Gastrocnemius medialis (tissue), 4 donors: ENCODE data around the gene MYH9. TPM values are rescaled to one million over a fixed set of nuclear protein-coding genes. Genes with fewer than 3 reads are reported as not detected.

Experiments used
- ATAC-seq, 2 donors: fragments of 150-250 bp; one replicate each; pipeline ENCODE4 v1.9.1; 2016
- DNase-seq, 2 donors: peaks; one replicate each; pipeline ENCODE4 v3.0.0-alpha.2; 2019
- H3K27ac ChIP-seq, 4 donors: fragments of 200-600 bp; sonication (generic); 1 replicate in 1 of 4; 2 replicates in 3 of 4; pipeline ENCODE4 v1.5.1; 2016 to 2018; ENCODE audit warnings: mild to moderate bottlenecking in 2 of 4, moderate library complexity in 1 of 4
- H3K27me3 ChIP-seq, 3 donors: fragments of 200-600 bp; sonication (generic) in 2 of 3; 1 replicate in 1 of 3; 2 replicates in 2 of 3; pipeline versions ENCODE4 v1.5.1 to v1.6.0; 2016 to 2019; ENCODE audit warnings: mild to moderate bottlenecking in 1 of 3, moderate library complexity in 1 of 3
- H3K36me3 ChIP-seq, 2 donors: fragments of 200-600 bp; sonication (generic) in 1 of 2; one replicate each; pipeline ENCODE4 v1.5.1; 2017 to 2018
- H3K4me1 ChIP-seq, 2 donors: fragments of 200-600 bp; sonication (generic) in 1 of 2; one replicate each; pipeline ENCODE4 v1.5.1; 2016 to 2017; ENCODE audit warnings: mild to moderate bottlenecking in 2 of 2
- H3K4me3 ChIP-seq, 4 donors: fragments of 200-600 bp; sonication (generic) in 3 of 4; 1 replicate in 1 of 4; 2 replicates in 3 of 4; pipeline ENCODE4 v1.5.1; 2016 to 2019; ENCODE audit warnings: mild to moderate bottlenecking in 2 of 4
- H3K9me3 ChIP-seq, 3 donors: fragments of 200-600 bp; sonication (generic) in 2 of 3; 1 replicate in 1 of 3; 2 replicates in 2 of 3; pipeline ENCODE4 v1.5.1; 2016 to 2019
- POLR2A ChIP-seq, 2 donors: fragments of 450-650 bp; IDR thresholded peaks; one replicate each; pipeline ENCODE4 v1.6.1; 2017; ENCODE audit warnings: antibody characterized with exemption in 2 of 2, mild to moderate bottlenecking in 2 of 2, moderate library complexity in 2 of 2
- in situ Hi-C, 4 donors: fragments of 200-750 bp; cut with MboI; loops; one replicate each; pipeline versions ENCODE4 v1.15.0 to v1.8.0; 2017; ENCODE audit warnings: low sequenced_read_pairs in 4 of 4
- intact Hi-C: fragments of 100-400 bp; cut with DNase I; formaldehyde crosslinking; loops from one replicate; pipeline ENCODE4 v1.15.1; 2023; ENCODE audit warnings: low total_unique reads
- total RNA-seq, 4 donors: library from RNA; depleted of rRNA; stranded (reverse); fragments of >200 nt; gene quantifications; one replicate each; pipeline versions ENCODE4 v1.1.0 to v1.2.3, GENCODE V29; 2016
- TF ChIP-seq, protein P1 (sequence below), 5 experiments: fragments of 450-650 bp in 3 of 5; fragments of 200-600 bp in 2 of 5; sonication (generic) in 2 of 5; IDR thresholded peaks in 4 of 5; conservative IDR thresholded peaks in 1 of 5; 1 replicate in 4 of 5; 2 replicates in 1 of 5; pipeline ENCODE4 v1.5.1; 2016 to 2019; ENCODE audit warnings: antibody characterized with exemption in 5 of 5, mild to moderate bottlenecking in 3 of 5, moderate library complexity in 3 of 5

The MYH9 gene
- total RNA-seq, 4 donors from 2014 or later, result 38.9 to 115 (median 104) TPM

DNA sequence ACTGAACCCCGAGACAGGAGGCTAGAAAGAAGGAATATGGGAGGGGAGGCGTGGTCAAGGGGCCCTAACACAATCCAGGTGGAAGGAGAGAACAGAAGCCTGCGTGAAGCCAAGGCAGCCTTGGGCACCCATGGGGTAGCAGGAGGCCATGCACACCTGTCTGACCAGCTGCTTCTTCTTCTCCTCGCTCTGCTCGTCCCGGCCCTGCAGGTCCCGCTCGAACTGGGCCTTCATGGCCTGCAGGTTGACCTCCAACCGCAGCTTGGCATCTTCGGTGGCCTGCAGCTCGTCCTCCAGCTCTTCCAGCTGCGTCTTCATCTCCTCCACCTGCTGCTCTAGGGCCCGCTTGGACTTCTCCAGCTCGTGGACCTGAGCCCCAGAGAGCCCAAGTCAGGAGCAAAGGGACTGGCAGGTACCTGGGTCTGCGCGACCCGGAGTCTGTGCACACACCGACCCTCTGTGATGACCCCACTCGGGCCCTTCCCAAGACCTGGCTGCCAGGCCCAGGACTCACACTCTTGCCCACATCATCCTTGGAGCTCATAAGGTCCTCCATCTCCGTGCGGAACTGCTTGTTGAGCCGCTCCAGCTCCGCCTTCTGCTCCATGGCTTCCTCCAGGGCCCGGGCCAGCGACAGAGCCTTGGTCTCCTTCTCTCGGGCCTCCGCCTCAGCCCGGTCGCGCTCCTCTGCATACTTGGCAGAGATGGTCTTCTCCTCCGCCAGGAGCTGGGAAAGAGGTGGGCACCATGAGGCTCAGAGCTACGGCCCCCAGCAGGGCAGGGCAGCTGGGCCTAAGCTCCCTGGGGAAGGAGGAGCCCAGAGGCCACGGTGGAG is 99.0 kb downstream of the MYH9 start:
- no peaks in the 10 kb centered on the region for H3K27me3 ChIP-seq
- in situ Hi-C loops, result no loop called here
- H3K9me3 ChIP-seq, result no peaks in the 10 kb centered on the region
- peaks cover 0 to 84% of the 10 kb centered on the region in 2 donors for H3K36me3 ChIP-seq
- H3K27ac ChIP-seq, result no peak overlapping the region
- no peak for ATAC-seq
- DNase-seq, result no peak
- TF ChIP-seq, protein P1, sequence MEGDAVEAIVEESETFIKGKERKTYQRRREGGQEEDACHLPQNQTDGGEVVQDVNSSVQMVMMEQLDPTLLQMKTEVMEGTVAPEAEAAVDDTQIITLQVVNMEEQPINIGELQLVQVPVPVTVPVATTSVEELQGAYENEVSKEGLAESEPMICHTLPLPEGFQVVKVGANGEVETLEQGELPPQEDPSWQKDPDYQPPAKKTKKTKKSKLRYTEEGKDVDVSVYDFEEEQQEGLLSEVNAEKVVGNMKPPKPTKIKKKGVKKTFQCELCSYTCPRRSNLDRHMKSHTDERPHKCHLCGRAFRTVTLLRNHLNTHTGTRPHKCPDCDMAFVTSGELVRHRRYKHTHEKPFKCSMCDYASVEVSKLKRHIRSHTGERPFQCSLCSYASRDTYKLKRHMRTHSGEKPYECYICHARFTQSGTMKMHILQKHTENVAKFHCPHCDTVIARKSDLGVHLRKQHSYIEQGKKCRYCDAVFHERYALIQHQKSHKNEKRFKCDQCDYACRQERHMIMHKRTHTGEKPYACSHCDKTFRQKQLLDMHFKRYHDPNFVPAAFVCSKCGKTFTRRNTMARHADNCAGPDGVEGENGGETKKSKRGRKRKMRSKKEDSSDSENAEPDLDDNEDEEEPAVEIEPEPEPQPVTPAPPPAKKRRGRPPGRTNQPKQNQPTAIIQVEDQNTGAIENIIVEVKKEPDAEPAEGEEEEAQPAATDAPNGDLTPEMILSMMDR (IDR thresholded peaks at IDR 0.05 in 4 of 5, conservative IDR thresholded peaks at IDR 0.05 in 1 of 5), result no peak
- no peak for TF ChIP-seq POLR2A (IDR thresholded peaks at IDR 0.05)
- H3K4me3 ChIP-seq, result no peak overlapping the region
- peaks cover 10 to 11% of the 10 kb centered on the region in 2 donors for H3K4me1 ChIP-seq
- intact Hi-C loops, result loop anchor here (10.0 kb wide), 1 partner anchor 354 kb away; no protein-coding TSS in a partner anchor

DNA sequence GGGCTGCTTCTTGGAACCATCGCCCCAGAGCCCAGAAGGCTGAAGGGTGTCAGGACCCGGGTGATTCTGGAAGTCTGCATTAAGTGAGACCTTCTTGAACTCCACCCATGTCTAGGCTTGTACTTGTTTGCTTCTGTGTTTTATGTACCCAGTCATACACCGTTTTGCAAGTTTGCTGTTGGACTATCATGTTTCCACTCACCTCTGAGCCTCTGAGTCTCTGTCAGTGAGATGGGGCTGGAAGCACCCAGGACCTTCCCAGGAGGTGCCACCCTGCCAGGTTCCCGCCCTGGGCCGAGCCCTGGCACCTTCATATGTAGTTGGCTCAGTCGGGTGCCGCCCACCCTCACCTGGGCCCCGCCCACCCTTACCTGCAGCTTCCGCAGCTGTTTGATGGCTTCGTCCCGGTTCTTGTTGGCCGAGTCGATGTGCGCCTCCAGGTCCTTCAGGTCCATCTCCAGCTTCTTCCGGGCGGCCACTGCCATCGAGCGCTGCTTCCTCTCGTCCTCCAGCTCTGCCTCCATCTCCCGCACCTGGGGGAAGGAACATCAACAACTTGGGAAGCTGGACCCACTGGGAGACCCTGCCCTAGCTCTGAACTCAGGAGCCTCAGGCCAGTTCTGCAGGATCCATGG is 99.8 kb downstream of the MYH9 start:
- in situ Hi-C loops, result no loop called here
- ATAC-seq (no peak), DNase-seq (no peak)
- Histone ChIP-seq H3K9me3 (no peaks in the 10 kb centered on the region), H3K27me3 (no peaks in the 10 kb centered on the region), H3K36me3 (peaks cover 0 to 81% of the 10 kb centered on the region in 2 donors), H3K27ac (no peak overlapping the region), H3K4me3 (no peak overlapping the region), H3K4me1 (peaks cover 10 to 11% of the 10 kb centered on the region in 2 donors)
- intact Hi-C loops, result loop anchor here (2.0 to 10.0 kb wide), 2 partner anchors 89 to 353 kb away; no protein-coding TSS in a partner anchor
- TF ChIP-seq, protein P1 (IDR thresholded peaks at IDR 0.05 in 4 of 5, conservative IDR thresholded peaks at IDR 0.05 in 1 of 5), result no peak
- no peak for TF ChIP-seq POLR2A (IDR thresholded peaks at IDR 0.05)

DNA sequence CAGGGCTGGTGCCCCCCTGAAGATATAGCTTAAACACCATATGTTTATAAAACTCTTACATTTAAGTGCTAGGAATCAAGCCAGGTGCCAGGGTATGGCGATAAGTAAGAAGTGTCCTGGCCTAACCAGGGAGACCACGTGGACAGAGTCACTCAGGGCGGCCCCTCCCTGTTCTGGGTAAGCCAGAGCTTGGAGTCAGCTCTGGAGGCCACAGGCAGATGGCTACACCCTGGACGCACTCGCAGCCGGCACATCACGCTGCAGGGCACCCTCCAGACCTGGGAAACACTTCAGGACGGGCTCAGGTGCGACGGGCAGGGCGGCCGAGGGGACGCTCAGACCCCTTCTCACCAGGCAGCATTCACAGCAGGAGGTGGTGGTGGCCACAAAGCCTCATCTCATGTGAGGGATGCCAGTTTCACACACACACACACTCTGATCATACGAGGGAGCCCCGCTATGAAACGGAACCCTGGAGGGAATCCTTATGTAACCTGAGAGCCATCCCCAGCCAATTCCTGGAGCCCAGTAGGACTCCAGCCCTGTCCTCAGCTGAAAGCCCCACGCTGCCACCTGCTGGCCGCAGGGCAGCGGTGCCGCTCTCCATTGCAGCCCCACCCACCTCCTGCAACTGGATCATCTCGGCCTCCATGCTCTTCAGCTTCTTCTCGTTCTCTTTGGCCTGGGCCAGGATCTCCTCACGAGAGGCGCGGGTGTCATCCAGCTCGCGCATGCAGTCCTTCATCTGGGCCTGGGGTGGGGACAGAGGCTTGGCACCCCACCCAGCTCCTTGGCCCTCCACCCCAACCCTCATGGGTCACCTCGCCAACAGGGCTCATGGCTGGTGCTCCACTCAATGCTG is 101.4 kb downstream of the MYH9 start:
- Histone ChIP-seq H3K4me3 (no peak overlapping the region), H3K9me3 (no peaks in the 10 kb centered on the region), H3K27ac (peak overlapping the region; percentile 4 to 61 (median 46)), H3K36me3 (peaks cover 0 to 83% of the 10 kb centered on the region in 2 donors), H3K4me1 (peaks cover 10 to 11% of the 10 kb centered on the region in 2 donors), H3K27me3 (no peaks in the 10 kb centered on the region)
- intact Hi-C loops (loop anchor here (1.0 to 10.0 kb wide), 3 partner anchors 88 to 352 kb away; no protein-coding TSS in a partner anchor), in situ Hi-C loops (no loop called here)
- ATAC-seq (peak; percentile 85 to 95), DNase-seq (peak; percentile 47 to 82)
- no peak for TF ChIP-seq POLR2A (IDR thresholded peaks at IDR 0.05)
- TF ChIP-seq, protein P1 (IDR thresholded peaks at IDR 0.05 in 4 of 5, conservative IDR thresholded peaks at IDR 0.05 in 1 of 5), result peak; percentile 88 to 97 (median 92)

DNA sequence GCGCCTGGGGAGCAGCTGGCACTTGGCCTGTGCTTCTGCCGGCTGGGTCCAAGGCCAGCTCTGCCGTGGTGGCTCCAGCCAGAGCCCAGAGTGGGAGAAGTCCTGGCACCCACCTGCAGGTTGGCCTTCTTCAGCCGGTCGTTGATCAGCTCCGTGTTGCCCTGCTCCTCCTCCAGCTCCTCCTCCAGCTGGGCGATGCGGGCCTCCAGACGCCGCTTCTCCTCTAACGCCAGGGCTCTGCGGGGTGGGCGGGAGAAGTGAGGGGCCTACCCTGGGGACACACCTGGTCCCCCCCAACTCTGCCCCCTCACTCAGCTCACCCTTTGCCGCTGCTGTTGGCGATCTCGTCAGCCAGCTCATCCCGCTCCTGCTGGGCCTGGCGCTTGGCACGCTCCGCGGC is 102.2 kb downstream of the MYH9 start:
- no peaks in the 10 kb centered on the region for H3K27me3 ChIP-seq
- ATAC-seq (no peak), DNase-seq (no peak)
- H3K27ac ChIP-seq, result peak overlapping the region; percentile 1 to 61 (median 28)
- in situ Hi-C loops, result no loop called here
- peaks cover 10 to 11% of the 10 kb centered on the region in 2 donors for H3K4me1 ChIP-seq
- TF ChIP-seq POLR2A (IDR thresholded peaks at IDR 0.05), result no peak
- intact Hi-C loops, result loop anchor here (10.0 kb wide), 1 partner anchor 351 kb away; no protein-coding TSS in a partner anchor
- peaks cover 0 to 88% of the 10 kb centered on the region in 2 donors for H3K36me3 ChIP-seq
- no peak overlapping the region for H3K4me3 ChIP-seq
- no peaks in the 10 kb centered on the region for H3K9me3 ChIP-seq
